ENCODE data around the gene MELTF. TPM values are rescaled to one million over a fixed set of nuclear protein-coding genes. Genes with fewer than 3 reads are reported as not detected.
A peak's percentile ranks its signal among the peaks of the same experiment; 100 is the strongest.

The MELTF gene
- total and polyA plus RNA-seq, 2 of the 13 experiments (the other 11 are each of a cell fraction or from before 2014, with no cell fraction given), result 3.2 to 7.5 TPM

DNA sequence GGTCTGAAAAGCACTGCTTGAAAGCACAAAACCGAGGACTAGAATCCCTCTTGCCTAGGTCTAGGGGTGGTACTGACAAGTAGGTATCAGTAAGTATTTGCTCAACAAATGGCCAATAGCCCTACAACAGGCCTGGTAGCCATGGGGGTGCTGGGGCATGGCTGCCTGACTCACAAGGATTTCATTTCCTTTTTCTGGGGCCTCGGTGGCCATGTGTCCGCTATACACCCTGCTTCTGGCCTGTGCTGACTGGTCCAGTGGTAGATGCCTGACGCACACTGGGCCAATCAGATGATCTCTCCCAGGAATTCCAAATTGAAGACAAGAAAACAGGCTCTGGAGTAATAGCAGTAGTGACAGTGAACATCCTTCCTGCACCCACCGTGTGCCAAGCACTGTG lies 29.4 kb downstream of the MELTF start:
- H3K27me3 ChIP-seq (ENCODE audit: control insufficient read depth in 1 of 2, insufficient read depth in 2 of 2, low read length in 2 of 2), result no peaks in the 10 kb centered on the region
- FAIRE-seq, result no peak
- no peak overlapping the region for H3K4me2 ChIP-seq (ENCODE audit: low read depth, low read length)
- DNase-seq (ENCODE audit: low spot score), result no peak
- no peaks in the 10 kb centered on the region for H3K9me3 ChIP-seq (ENCODE audit: low read length)
- ChIA-PET CTCF (ENCODE audit: low intra/inter-chr PET ratio, low total read pairs) (no interaction called here), POLR2A (no interaction called here)
- no peak overlapping the region for H2AFZ ChIP-seq (ENCODE audit: low read length)
- no peaks in the 10 kb centered on the region for H3K79me2 ChIP-seq (ENCODE audit: insufficient read depth, low read length)
- no peak for ATAC-seq
- TF ChIP-seq ZNF670 (CRISPR knock-in tag; IDR thresholded peaks at IDR 0.05; ENCODE audit: borderline replicate concordance), result no peak
- no peak for TF ChIP-seq IKZF4 (CRISPR knock-in tag; IDR thresholded peaks at IDR 0.05; ENCODE audit: borderline replicate concordance, low read depth, not compliant biosample characterization)
- no peak for TF ChIP-seq NCOR1 (IDR thresholded peaks at IDR 0.05; ENCODE audit: borderline replicate concordance, low read length)
- no peak for TF ChIP-seq SMAD1 (CRISPR knock-in tag; IDR thresholded peaks at IDR 0.05; ENCODE audit: borderline replicate concordance, low read depth)
- no peak for TF ChIP-seq ZNF30 (CRISPR knock-in tag; IDR thresholded peaks at IDR 0.05)
- TF ChIP-seq ZNF766 (CRISPR knock-in tag; IDR thresholded peaks at IDR 0.05; ENCODE audit: borderline replicate concordance), result no peak
- no peak for TF ChIP-seq MXD4 (CRISPR knock-in tag; IDR thresholded peaks at IDR 0.05)
- no peak for TF ChIP-seq ZNF782 (CRISPR knock-in tag; IDR thresholded peaks at IDR 0.05; ENCODE audit: borderline replicate concordance)
- in situ Hi-C loops (cut with HindIII; ENCODE audit: extremely low pct_ligation_motif_present, low pct_unique_long_range_greater_than_20kb), result no loop called here
- H3K27ac ChIP-seq (ENCODE audit: extremely low read length, insufficient read depth, low read length), result no peak overlapping the region
- H3K4me1 ChIP-seq (ENCODE audit: insufficient read depth, low read length), result peaks cover 40% of the 10 kb centered on the region
- no peaks in the 10 kb centered on the region for H3K36me3 ChIP-seq (replicated peaks in 1 of 2; ENCODE audit: control insufficient read depth in 1 of 2, insufficient read depth in 2 of 2, low read length in 2 of 2)
- intact Hi-C loops (cut with micrococcal nuclease; ENCODE audit: unreplicated experiment), result no loop called here
- no peak overlapping the region for H3K4me3 ChIP-seq (replicated peaks in 1 of 3; ENCODE audit: insufficient read depth in 1 of 3, low read depth in 2 of 3, low read length in 3 of 3)
- WGBS (ENCODE audit: low lambda C conversion rate), result 90% methylated on average over 4 of the region's 5 CpGs
- no peak overlapping the region for H3K9ac ChIP-seq (ENCODE audit: insufficient read depth, low read depth, low read length)
- BruUV-seq (replicated peaks), result no TSS peak
- H4K20me1 ChIP-seq (ENCODE audit: insufficient read depth, low read length), result no peaks in the 10 kb centered on the region

DNA sequence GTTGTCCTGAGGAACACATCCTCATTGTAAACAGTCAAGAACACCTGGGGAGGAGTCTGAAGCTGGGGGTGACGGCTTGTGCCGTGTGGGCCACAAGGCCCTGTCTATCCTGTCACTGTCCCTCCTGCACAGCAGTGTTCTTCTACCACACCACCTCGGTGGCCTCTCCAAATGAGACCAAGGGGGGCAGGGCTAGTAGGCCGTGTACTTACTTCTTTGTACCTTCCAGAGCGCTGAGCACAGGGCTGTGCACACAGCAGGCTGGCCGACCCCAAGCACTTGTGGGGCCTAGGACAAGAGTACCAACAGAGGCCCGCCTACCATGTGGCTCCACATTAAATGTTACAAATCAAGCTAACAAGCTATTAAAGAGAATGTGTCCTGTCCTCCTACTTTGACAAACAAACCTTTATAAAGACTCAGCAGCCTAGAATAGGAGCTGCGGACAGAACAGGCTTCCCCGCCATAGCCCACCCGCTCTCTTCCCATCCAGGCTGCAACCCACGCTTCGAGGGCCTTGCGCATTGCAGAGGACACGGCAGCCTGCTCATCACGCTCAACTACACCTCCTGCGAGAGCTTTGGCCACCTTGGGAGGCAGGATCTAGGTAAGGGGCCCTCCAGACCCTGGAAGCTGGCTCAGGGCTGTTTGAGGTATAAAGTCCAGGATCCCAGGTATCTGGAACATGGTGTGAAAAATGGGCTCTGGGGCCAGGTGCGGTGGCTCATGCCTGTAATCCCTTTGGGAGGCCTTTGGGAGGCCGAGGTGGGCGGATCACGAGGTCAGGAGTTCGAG lies 30.5 kb downstream of the MELTF start:
- ChIA-PET POLR2A (no interaction called here), CTCF (ENCODE audit: low intra/inter-chr PET ratio, low total read pairs) (no interaction called here)
- BruUV-seq (replicated peaks), result no TSS peak

More for the DNA sequence above, 30.5 kb downstream of the MELTF start:
- Histone ChIP-seq H2AFZ (ENCODE audit: low read length) (no peak overlapping the region), H4K20me1 (ENCODE audit: insufficient read depth, low read length) (no peaks in the 10 kb centered on the region), H3K4me2 (ENCODE audit: low read depth, low read length) (no peak overlapping the region), H3K36me3 (replicated peaks in 1 of 2; ENCODE audit: control insufficient read depth in 1 of 2, insufficient read depth in 2 of 2, low read length in 2 of 2) (no peaks in the 10 kb centered on the region), H3K9ac (ENCODE audit: insufficient read depth, low read depth, low read length) (no peak overlapping the region), H3K79me2 (ENCODE audit: insufficient read depth, low read length) (no peaks in the 10 kb centered on the region), H3K27ac (ENCODE audit: extremely low read length, insufficient read depth, low read length) (no peak overlapping the region), H3K9me3 (ENCODE audit: low read length) (no peaks in the 10 kb centered on the region), H3K27me3 (ENCODE audit: control insufficient read depth in 1 of 2, insufficient read depth in 2 of 2, low read length in 2 of 2) (no peaks in the 10 kb centered on the region), H3K4me3 (replicated peaks in 1 of 3; ENCODE audit: insufficient read depth in 1 of 3, low read depth in 2 of 3, low read length in 3 of 3) (no peak overlapping the region), H3K4me1 (ENCODE audit: insufficient read depth, low read length) (peaks cover 42% of the 10 kb centered on the region)
- TF ChIP-seq, protein P1, sequence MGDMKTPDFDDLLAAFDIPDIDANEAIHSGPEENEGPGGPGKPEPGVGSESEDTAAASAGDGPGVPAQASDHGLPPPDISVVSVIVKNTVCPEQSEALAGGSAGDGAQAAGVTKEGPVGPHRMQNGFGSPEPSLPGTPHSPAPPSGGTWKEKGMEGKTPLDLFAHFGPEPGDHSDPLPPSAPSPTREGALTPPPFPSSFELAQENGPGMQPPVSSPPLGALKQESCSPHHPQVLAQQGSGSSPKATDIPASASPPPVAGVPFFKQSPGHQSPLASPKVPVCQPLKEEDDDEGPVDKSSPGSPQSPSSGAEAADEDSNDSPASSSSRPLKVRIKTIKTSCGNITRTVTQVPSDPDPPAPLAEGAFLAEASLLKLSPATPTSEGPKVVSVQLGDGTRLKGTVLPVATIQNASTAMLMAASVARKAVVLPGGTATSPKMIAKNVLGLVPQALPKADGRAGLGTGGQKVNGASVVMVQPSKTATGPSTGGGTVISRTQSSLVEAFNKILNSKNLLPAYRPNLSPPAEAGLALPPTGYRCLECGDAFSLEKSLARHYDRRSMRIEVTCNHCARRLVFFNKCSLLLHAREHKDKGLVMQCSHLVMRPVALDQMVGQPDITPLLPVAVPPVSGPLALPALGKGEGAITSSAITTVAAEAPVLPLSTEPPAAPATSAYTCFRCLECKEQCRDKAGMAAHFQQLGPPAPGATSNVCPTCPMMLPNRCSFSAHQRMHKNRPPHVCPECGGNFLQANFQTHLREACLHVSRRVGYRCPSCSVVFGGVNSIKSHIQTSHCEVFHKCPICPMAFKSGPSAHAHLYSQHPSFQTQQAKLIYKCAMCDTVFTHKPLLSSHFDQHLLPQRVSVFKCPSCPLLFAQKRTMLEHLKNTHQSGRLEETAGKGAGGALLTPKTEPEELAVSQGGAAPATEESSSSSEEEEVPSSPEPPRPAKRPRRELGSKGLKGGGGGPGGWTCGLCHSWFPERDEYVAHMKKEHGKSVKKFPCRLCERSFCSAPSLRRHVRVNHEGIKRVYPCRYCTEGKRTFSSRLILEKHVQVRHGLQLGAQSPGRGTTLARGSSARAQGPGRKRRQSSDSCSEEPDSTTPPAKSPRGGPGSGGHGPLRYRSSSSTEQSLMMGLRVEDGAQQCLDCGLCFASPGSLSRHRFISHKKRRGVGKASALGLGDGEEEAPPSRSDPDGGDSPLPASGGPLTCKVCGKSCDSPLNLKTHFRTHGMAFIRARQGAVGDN (CRISPR knock-in tag; IDR thresholded peaks at IDR 0.05), result 0 out of 2 replicates have a peak, but pooled peaks have one; percentile 25
- no peak for TF ChIP-seq FOXK2 (IDR thresholded peaks at IDR 0.05)
- FAIRE-seq (no peak), DNase-seq (ENCODE audit: low spot score) (no peak), ATAC-seq (no peak)
- in situ Hi-C loops (cut with HindIII; ENCODE audit: extremely low pct_ligation_motif_present, low pct_unique_long_range_greater_than_20kb), result loop anchor here (25.0 kb wide), 1 partner anchor 513 kb away; no protein-coding TSS in a partner anchor
- intact Hi-C loops (cut with micrococcal nuclease; ENCODE audit: unreplicated experiment), result no loop called here
- WGBS (ENCODE audit: low lambda C conversion rate), result 79% methylated on average over 12 of the region's 21 CpGs

Data from HepG2 (cell line).